ENCODE data around the gene ADAMTS2. TPM values are rescaled to one million over a fixed set of nuclear protein-coding genes. Genes with fewer than 3 reads are reported as not detected.

ADAMTS2 gene
- total RNA-seq, 4 donors from 2014 or later, result 2.3 to 10.6 (median 3.0) TPM

GRCh38 chr5:179361037-179361603 lies 15.9 kb upstream of the ADAMTS2 start:
- H3K4me3 ChIP-seq (ENCODE audit: low read depth, poor library complexity, severe bottlenecking), result no peak overlapping the region
- WGBS, 2 donors, result 69 to 80% methylated on average over 16 of the region's 16 CpGs
- intact Hi-C loops (cut with DNase I; ENCODE audit: low total_unique reads), result no loop called here
- TF ChIP-seq CTCF (IDR thresholded peaks at IDR 0.05), result no peak
- TF ChIP-seq POLR2A (IDR thresholded peaks at IDR 0.05), result no peak
- DNase-seq (ENCODE audit: low spot score in 2 of 2), result no peak

GRCh38 chr5:179357031-179357430 lies 11.8 kb upstream of the ADAMTS2 start:
- no peak overlapping the region for H3K4me3 ChIP-seq (ENCODE audit: low read depth, poor library complexity, severe bottlenecking)
- WGBS, 2 donors, result 59 to 65% methylated on average over 7 of the region's 7 CpGs
- TF ChIP-seq CTCF (IDR thresholded peaks at IDR 0.05), result no peak
- no peak for TF ChIP-seq POLR2A (IDR thresholded peaks at IDR 0.05)
- intact Hi-C loops (cut with DNase I; ENCODE audit: low total_unique reads), result no loop called here
- DNase-seq (ENCODE audit: low spot score in 2 of 2), result no peak

- DNase-seq (ENCODE audit: low spot score in 2 of 2), result peak in 1 of 2 donors; percentile 50
- WGBS, 2 donors, result 72 to 86% methylated on average over 10 to 11 of the region's 11 CpGs
- intact Hi-C loops (cut with DNase I; ENCODE audit: low total_unique reads), result no loop called here
- H3K4me3 ChIP-seq (ENCODE audit: low read depth, poor library complexity, severe bottlenecking), result no peak overlapping the region
- TF ChIP-seq CTCF (IDR thresholded peaks at IDR 0.05), result no peak
- no peak for TF ChIP-seq POLR2A (IDR thresholded peaks at IDR 0.05)
Measured at GRCh38 chr5:179355976-179356974, 11.0 kb upstream of the ADAMTS2 start.

- DNase-seq (ENCODE audit: low spot score in 2 of 2), result no peak
- no peak overlapping the region for H3K4me3 ChIP-seq (ENCODE audit: low read depth, poor library complexity, severe bottlenecking)
- intact Hi-C loops (cut with DNase I; ENCODE audit: low total_unique reads), result no loop called here
- TF ChIP-seq POLR2A (IDR thresholded peaks at IDR 0.05) (no peak), CTCF (IDR thresholded peaks at IDR 0.05) (no peak)
- WGBS, 2 donors, result 73 to 78% methylated on average over 23 of the region's 23 CpGs
Measured at GRCh38 chr5:179354305-179354882, 9.1 kb upstream of the ADAMTS2 start.

- WGBS, 2 donors, result 75 to 78% methylated on average over 10 of the region's 10 CpGs
- no peak for DNase-seq (ENCODE audit: low spot score in 2 of 2)
- H3K4me3 ChIP-seq (ENCODE audit: low read depth, poor library complexity, severe bottlenecking), result no peak overlapping the region
- no peak for TF ChIP-seq POLR2A (IDR thresholded peaks at IDR 0.05)
- no peak for TF ChIP-seq CTCF (IDR thresholded peaks at IDR 0.05)
- intact Hi-C loops (cut with DNase I; ENCODE audit: low total_unique reads), result no loop called here
Measured at GRCh38 chr5:179348843-179349242, 3.6 kb upstream of the ADAMTS2 start.

Data from lower leg skin (tissue), 4 donors.